Suprapubic skin (tissue), 4 donors: ENCODE data around the gene WHAMM.

Experiments
- CTCF ChIP-seq, 2 donors: fragments of 200-600 bp in 1 of 2; fragments of 450-650 bp in 1 of 2; sonication (generic) in 1 of 2; IDR thresholded peaks; one replicate each; pipeline ENCODE4 v1.5.1; 2016 to 2019; ENCODE audit warnings: antibody characterized with exemption in 2 of 2, mild to moderate bottlenecking in 1 of 2, moderate library complexity in 1 of 2
- POLR2A ChIP-seq, 2 donors: fragments of 450-650 bp; IDR thresholded peaks; one replicate each; pipeline ENCODE4 v1.6.1; 2017; ENCODE audit warnings: antibody characterized with exemption in 2 of 2, mild to moderate bottlenecking in 2 of 2, moderate library complexity in 2 of 2
- POLR2AphosphoS5 ChIP-seq, 3 donors: sonication (generic); formaldehyde crosslinking; IDR thresholded peaks; one replicate each; pipeline ENCODE4 v1.6.1; 2017; ENCODE audit warnings: antibody characterized with exemption in 3 of 3

DNA sequence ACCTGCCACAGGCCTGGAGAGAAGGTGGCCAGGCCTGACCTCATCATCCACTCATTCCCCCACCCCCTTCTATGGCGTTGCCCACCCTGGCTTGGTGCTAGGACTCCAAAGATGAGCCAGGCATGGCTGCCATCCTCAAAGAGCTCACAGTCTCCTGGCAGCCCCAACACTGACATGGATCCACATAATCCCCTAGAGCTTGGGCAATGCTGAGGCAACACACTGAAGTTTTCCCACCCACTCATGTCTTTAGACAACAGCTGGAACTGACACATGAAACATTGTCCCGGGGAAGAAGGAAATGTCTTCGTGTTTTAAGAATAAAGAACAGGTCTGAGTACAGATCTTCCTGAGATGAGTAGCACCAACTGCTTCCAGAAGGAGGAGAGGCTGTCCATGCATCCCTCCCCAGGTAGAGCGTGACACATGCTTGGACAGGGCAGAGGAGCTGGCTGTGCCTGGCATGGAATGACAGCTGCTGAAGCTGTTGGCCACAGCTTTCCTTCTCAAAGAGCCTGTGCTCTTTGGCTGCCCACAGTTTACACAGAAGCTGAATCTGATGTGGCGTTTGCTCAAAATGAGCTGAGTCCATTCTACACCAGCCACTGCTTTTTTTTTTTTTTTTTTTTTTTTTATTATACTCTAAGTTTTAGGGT lies 73.0 kb downstream of the WHAMM start:
- TF ChIP-seq CTCF (IDR thresholded peaks at IDR 0.05): no peak
- no peak for TF ChIP-seq POLR2A (IDR thresholded peaks at IDR 0.05)
- TF ChIP-seq POLR2AphosphoS5 (IDR thresholded peaks at IDR 0.05): no peak
